GM10847 (cell line): Measurements from ENCODE around the gene ENO3.

ENCODE experiments used
- POLR2A ChIP-seq: IDR thresholded peaks from 2 replicates; pipeline ENCODE4 v1.6.1; 2011; ENCODE audit not compliant: insufficient read length; ENCODE audit errors: extremely low read depth

The ENO3 gene

GRCh38 chr17:4935650-4936049 is 15.3 kb upstream of the ENO3 start:
- no peak for TF ChIP-seq POLR2A

- no peak for TF ChIP-seq POLR2A
These were observed 14.5 kb upstream of the ENO3 start for GRCh38 chr17:4936436-4936835.

- no peak for TF ChIP-seq POLR2A
These were observed 13.4 kb upstream of the ENO3 start for GRCh38 chr17:4937553-4937952.

- no peak for TF ChIP-seq POLR2A
These were observed 12.8 kb upstream of the ENO3 start for GRCh38 chr17:4938069-4938491.

- no peak for TF ChIP-seq POLR2A
These were observed 12.0 kb upstream of the ENO3 start for GRCh38 chr17:4938688-4939545.

- no peak for TF ChIP-seq POLR2A
These were observed 11.4 kb upstream of the ENO3 start for GRCh38 chr17:4939546-4939795.

GRCh38 chr17:4939796-4940554 is 10.9 kb upstream of the ENO3 start, which contains the start of the genes RNF167 and SLC25A11:
Gene RNF167, plus strand, starts transcription at chr17:4940268. Its CDS starts 642 bp downstream, at chr17:4940910.
Gene SLC25A11, minus strand, starts transcription at chr17:4940046. Its CDS starts 136 bp downstream, at chr17:4939910.
- peak; percentile 87 for TF ChIP-seq POLR2A

- TF ChIP-seq POLR2A: no peak
These were observed 10.2 kb upstream of the ENO3 start for GRCh38 chr17:4940555-4941318.

GRCh38 chr17:4941319-4941610 is 9.7 kb upstream of the ENO3 start:
- no peak for TF ChIP-seq POLR2A

- TF ChIP-seq POLR2A: no peak
These were observed 8.0 kb upstream of the ENO3 start for GRCh38 chr17:4942760-4943508.

GRCh38 chr17:4944163-4944553 is 6.8 kb upstream of the ENO3 start:
- no peak for TF ChIP-seq POLR2A

- TF ChIP-seq POLR2A: peak; percentile 41
These were observed 6.3 kb upstream of the ENO3 start for GRCh38 chr17:4944554-4945175.

- peak; percentile 61 for TF ChIP-seq POLR2A
These were observed 5.6 kb upstream of the ENO3 start for GRCh38 chr17:4945176-4945943.

- no peak for TF ChIP-seq POLR2A
These were observed 5.0 kb upstream of the ENO3 start for GRCh38 chr17:4945944-4946280.
